Activated CD8-positive, alpha-beta memory T cell treated with anti-CD3 and anti-CD28 coated beads for 36 hours (primary cell): ENCODE results near the gene SMYD3. TPM values are rescaled to one million over a fixed set of nuclear protein-coding genes. Genes with fewer than 3 reads are reported as not detected.

Experiments
- CTCF ChIA-PET: fragments of 350-600 bp; sonication (Branson Sonifier 250); formaldehyde crosslinking; loops from one replicate; lab custom pipeline; 2021; ENCODE audit warnings: antibody characterized with exemption; lab: Charles Lee
- POLR2A ChIA-PET: fragments of 350-600 bp; sonication (Branson Sonifier 250); formaldehyde crosslinking; loops from one replicate; lab custom pipeline; 2021; ENCODE audit warnings: antibody characterized with exemption; lab: Charles Lee
- total RNA-seq, 2 experiments: library from RNA; stranded (reverse); gene quantifications; one replicate each; pipeline ENCODE4 v1.2.3, GENCODE V29; 2021

Gene SMYD3
- total RNA-seq, 2 experiments from 2014 or later, result 17.6 to 20.5 TPM

GRCh38 chr1:246267896-246268295 is 239.2 kb downstream of the SMYD3 start:
- ChIA-PET CTCF (no interaction called here), POLR2A (no interaction called here)

GRCh38 chr1:246267426-246267825 is 239.7 kb downstream of the SMYD3 start:
- POLR2A ChIA-PET, result no interaction called here
- CTCF ChIA-PET, result no interaction called here

- ChIA-PET POLR2A (no interaction called here), CTCF (no interaction called here)
Observed at GRCh38 chr1:246265481-246265880, 241.6 kb downstream of the SMYD3 start.

GRCh38 chr1:246262281-246262680 is 244.8 kb downstream of the SMYD3 start:
- POLR2A ChIA-PET, result no interaction called here
- CTCF ChIA-PET, result no interaction called here

GRCh38 chr1:246261639-246262038 is 245.4 kb downstream of the SMYD3 start:
- POLR2A ChIA-PET, result no interaction called here
- CTCF ChIA-PET, result no interaction called here

- POLR2A ChIA-PET, result no interaction called here
- CTCF ChIA-PET, result no interaction called here
Observed at GRCh38 chr1:246258250-246258649, 248.8 kb downstream of the SMYD3 start.

- CTCF ChIA-PET, result no interaction called here
- POLR2A ChIA-PET, result no interaction called here
Observed at GRCh38 chr1:246255773-246256172, 251.3 kb downstream of the SMYD3 start.

GRCh38 chr1:246254854-246255253 is 252.2 kb downstream of the SMYD3 start:
- CTCF ChIA-PET, result no interaction called here

GRCh38 chr1:246246430-246246829 is 260.6 kb downstream of the SMYD3 start:
- ChIA-PET CTCF (no interaction called here), POLR2A (no interaction called here)

More at GRCh38 chr1:246254854-246255253, 252.2 kb downstream of the SMYD3 start:
- POLR2A ChIA-PET, result no interaction called here

GRCh38 chr1:246245541-246245940 is 261.5 kb downstream of the SMYD3 start:
- ChIA-PET POLR2A (no interaction called here), CTCF (no interaction called here)

GRCh38 chr1:246232126-246232525 is 275.0 kb downstream of the SMYD3 start:
- CTCF ChIA-PET, result no interaction called here
- POLR2A ChIA-PET, result no interaction called here

- ChIA-PET CTCF (no interaction called here), POLR2A (no interaction called here)
Observed at GRCh38 chr1:246226041-246226440, 281.0 kb downstream of the SMYD3 start.

GRCh38 chr1:246221485-246222255 is 285.4 kb downstream of the SMYD3 start:
- ChIA-PET POLR2A (no interaction called here), CTCF (no interaction called here)

GRCh38 chr1:246220495-246221065 is 286.5 kb downstream of the SMYD3 start:
- CTCF ChIA-PET, result no interaction called here
- POLR2A ChIA-PET, result no interaction called here

GRCh38 chr1:246219508-246220030 is 287.5 kb downstream of the SMYD3 start:
- ChIA-PET POLR2A (no interaction called here), CTCF (no interaction called here)

GRCh38 chr1:246218686-246219085 is 288.4 kb downstream of the SMYD3 start:
- ChIA-PET CTCF (no interaction called here), POLR2A (interaction anchor here (0.7 kb wide), 1 partner anchor 211 kb away, joined by 5 read pairs; no protein-coding TSS in a partner anchor)

- ChIA-PET CTCF (no interaction called here), POLR2A (no interaction called here)
Observed at GRCh38 chr1:246216906-246217305, 290.2 kb downstream of the SMYD3 start.

GRCh38 chr1:246215510-246215903 is 291.6 kb downstream of the SMYD3 start:
- POLR2A ChIA-PET, result no interaction called here
- CTCF ChIA-PET, result interaction anchor here (0.7 kb wide), 1 partner anchor 739 kb away, joined by 3 read pairs; no protein-coding TSS in a partner anchor

GRCh38 chr1:246214708-246215509 is 292.2 kb downstream of the SMYD3 start:
- POLR2A ChIA-PET, result no interaction called here
- CTCF ChIA-PET, result no interaction called here

- ChIA-PET CTCF (no interaction called here), POLR2A (no interaction called here)
Observed at GRCh38 chr1:246213947-246214346, 293.1 kb downstream of the SMYD3 start.
